ENCODE results near the gene TRIM63. TPM values are rescaled to one million over a fixed set of nuclear protein-coding genes. Genes with fewer than 3 reads are reported as not detected.

The TRIM63 gene
- polyA plus RNA-seq, 3 donors, result 0.09 TPM; not detected in 2

DNA sequence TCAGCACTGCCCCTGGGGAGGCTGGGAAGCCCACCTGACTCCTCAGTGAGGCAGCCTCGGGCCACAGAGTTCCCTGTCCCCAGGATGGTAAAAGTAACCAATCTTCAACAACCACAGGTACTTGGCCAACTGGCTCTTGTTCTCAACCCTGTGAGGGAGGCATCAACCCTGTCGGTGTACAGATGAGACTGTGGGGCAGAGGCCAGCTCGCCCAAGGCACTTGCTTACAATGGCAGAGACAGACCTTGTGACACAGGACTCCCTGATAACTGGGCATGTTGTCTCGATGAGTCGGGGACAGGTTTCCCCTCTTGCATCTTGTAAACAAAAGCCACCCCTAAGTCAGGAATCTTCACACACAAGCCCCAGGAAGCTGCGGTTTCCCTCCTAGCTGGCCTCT, 29.5 kb downstream of the TRIM63 start:
- H2AFZ ChIP-seq (ENCODE audit: insufficient read depth, low read depth, low read length, poor library complexity, severe bottlenecking), result no peak overlapping the region
- H3K27ac ChIP-seq (ENCODE audit: low read depth in 1 of 2, low read length in 2 of 2), result no peak overlapping the region
- H3K4me1 Mint-ChIP-seq, result peaks cover 15% of the 10 kb centered on the region
- no peak overlapping the region for H3K4me3 ChIP-seq (replicated peaks in 1 of 3; ENCODE audit: low read depth in 2 of 3, low read length in 3 of 3)
- WGBS (ENCODE audit: insufficient coverage), result 84% methylated on average over 5 of the region's 6 CpGs
- no peak for DNase-seq
- no peaks in the 10 kb centered on the region for H3K36me3 Mint-ChIP-seq
- H3K27me3 Mint-ChIP-seq (ENCODE audit: low read depth in 3 of 3), result peaks cover 23 to 36% (median 26%) of the 10 kb centered on the region in 3 donors
- H3K27me3 ChIP-seq (ENCODE audit: control insufficient read depth in 2 of 2, insufficient read depth in 2 of 2, low read length in 2 of 2), result peaks cover 0 to 32% of the 10 kb centered on the region in 2 donors
- no peaks in the 10 kb centered on the region for H4K20me1 ChIP-seq (ENCODE audit: insufficient read depth, low read length)
- H3K36me3 ChIP-seq (replicated peaks in 1 of 2; ENCODE audit: control insufficient read depth in 1 of 2, insufficient read depth in 2 of 2, low read length in 2 of 2), result no peaks in the 10 kb centered on the region
- intact Hi-C loops (cut with micrococcal nuclease), result loop anchor here (5.0 to 10.0 kb wide), 2 partner anchors 107 to 379 kb away; no protein-coding TSS in a partner anchor
- H3K4me3 Mint-ChIP-seq, result no peak overlapping the region
- peaks cover 0 to 5% (median 0%) of the 10 kb centered on the region in 7 donors for H3K9me3 Mint-ChIP-seq
- peaks cover 11 to 21% of the 10 kb centered on the region in 2 donors for H3K4me1 ChIP-seq (ENCODE audit: control insufficient read depth in 1 of 2, insufficient read depth in 2 of 2, low read length in 2 of 2)
- no peak overlapping the region for H3K27ac Mint-ChIP-seq
- no peak overlapping the region for H3K4me2 ChIP-seq (replicated peaks; ENCODE audit: extremely low read depth, low read length, poor library complexity, severe bottlenecking)
- TF ChIP-seq, protein P1, sequence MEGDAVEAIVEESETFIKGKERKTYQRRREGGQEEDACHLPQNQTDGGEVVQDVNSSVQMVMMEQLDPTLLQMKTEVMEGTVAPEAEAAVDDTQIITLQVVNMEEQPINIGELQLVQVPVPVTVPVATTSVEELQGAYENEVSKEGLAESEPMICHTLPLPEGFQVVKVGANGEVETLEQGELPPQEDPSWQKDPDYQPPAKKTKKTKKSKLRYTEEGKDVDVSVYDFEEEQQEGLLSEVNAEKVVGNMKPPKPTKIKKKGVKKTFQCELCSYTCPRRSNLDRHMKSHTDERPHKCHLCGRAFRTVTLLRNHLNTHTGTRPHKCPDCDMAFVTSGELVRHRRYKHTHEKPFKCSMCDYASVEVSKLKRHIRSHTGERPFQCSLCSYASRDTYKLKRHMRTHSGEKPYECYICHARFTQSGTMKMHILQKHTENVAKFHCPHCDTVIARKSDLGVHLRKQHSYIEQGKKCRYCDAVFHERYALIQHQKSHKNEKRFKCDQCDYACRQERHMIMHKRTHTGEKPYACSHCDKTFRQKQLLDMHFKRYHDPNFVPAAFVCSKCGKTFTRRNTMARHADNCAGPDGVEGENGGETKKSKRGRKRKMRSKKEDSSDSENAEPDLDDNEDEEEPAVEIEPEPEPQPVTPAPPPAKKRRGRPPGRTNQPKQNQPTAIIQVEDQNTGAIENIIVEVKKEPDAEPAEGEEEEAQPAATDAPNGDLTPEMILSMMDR (IDR thresholded peaks at IDR 0.05), result no peak
- no peak overlapping the region for H3K9ac ChIP-seq (ENCODE audit: insufficient read depth, low read length, poor library complexity, severe bottlenecking)
- H3K79me2 ChIP-seq (ENCODE audit: insufficient read depth, low read length), result no peaks in the 10 kb centered on the region
- no peaks in the 10 kb centered on the region for H3K9me3 ChIP-seq (replicated peaks in 1 of 2; ENCODE audit: control insufficient read depth in 1 of 2, insufficient read depth in 1 of 2, low read length in 2 of 2)

DNA sequence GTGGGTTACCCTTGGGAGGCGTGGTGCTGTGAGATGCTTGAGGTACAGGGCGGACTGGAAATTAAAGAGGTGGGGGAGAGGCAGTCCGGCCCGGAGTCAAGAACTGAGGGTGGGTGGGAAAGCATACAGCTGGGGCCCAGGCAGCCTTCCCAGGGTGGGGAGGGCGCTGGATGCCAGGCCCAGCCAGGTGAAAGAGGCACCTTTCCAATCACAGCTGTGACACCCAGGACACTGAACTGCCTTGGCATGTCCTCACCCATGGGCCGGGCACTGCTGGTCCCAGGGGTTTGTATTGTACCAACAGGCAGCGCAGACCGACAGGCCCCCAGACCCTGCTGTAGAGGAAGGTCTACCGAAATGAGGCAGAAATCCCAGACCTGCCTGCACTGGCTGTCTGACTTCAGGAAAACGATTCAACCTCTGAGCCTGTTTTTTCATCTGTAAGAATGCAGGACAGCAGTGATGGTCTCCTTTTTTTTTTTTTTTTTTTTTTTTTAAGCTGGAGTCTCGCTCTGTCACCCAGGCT, 30.6 kb downstream of the TRIM63 start:
- Histone ChIP-seq H3K27me3 (ENCODE audit: control insufficient read depth in 2 of 2, insufficient read depth in 2 of 2, low read length in 2 of 2) (peaks cover 0 to 25% of the 10 kb centered on the region in 2 donors), H2AFZ (ENCODE audit: insufficient read depth, low read depth, low read length, poor library complexity, severe bottlenecking) (no peak overlapping the region), H4K20me1 (ENCODE audit: insufficient read depth, low read length) (no peaks in the 10 kb centered on the region), H3K79me2 (ENCODE audit: insufficient read depth, low read length) (no peaks in the 10 kb centered on the region), H3K4me1 (ENCODE audit: control insufficient read depth in 1 of 2, insufficient read depth in 2 of 2, low read length in 2 of 2) (peaks cover 11 to 21% of the 10 kb centered on the region in 2 donors), H3K36me3 (replicated peaks in 1 of 2; ENCODE audit: control insufficient read depth in 1 of 2, insufficient read depth in 2 of 2, low read length in 2 of 2) (no peaks in the 10 kb centered on the region), H3K4me2 (replicated peaks; ENCODE audit: extremely low read depth, low read length, poor library complexity, severe bottlenecking) (no peak overlapping the region), H3K9me3 (replicated peaks in 1 of 2; ENCODE audit: control insufficient read depth in 1 of 2, insufficient read depth in 1 of 2, low read length in 2 of 2) (no peaks in the 10 kb centered on the region), H3K27ac (ENCODE audit: low read depth in 1 of 2, low read length in 2 of 2) (no peak overlapping the region), H3K9ac (ENCODE audit: insufficient read depth, low read length, poor library complexity, severe bottlenecking) (no peak overlapping the region), H3K4me3 (replicated peaks in 1 of 3; ENCODE audit: low read depth in 2 of 3, low read length in 3 of 3) (no peak overlapping the region)
- H3K36me3 Mint-ChIP-seq, result no peaks in the 10 kb centered on the region
- no peak for DNase-seq
- peaks cover 0 to 5% (median 0%) of the 10 kb centered on the region in 7 donors for H3K9me3 Mint-ChIP-seq
- peaks cover 26 to 37% (median 26%) of the 10 kb centered on the region in 3 donors for H3K27me3 Mint-ChIP-seq (ENCODE audit: low read depth in 3 of 3)
- intact Hi-C loops (cut with micrococcal nuclease), result loop anchor here (5.0 to 10.0 kb wide), 2 partner anchors 108 to 380 kb away; no protein-coding TSS in a partner anchor
- H3K4me3 Mint-ChIP-seq, result no peak overlapping the region
- WGBS (ENCODE audit: insufficient coverage), result 97% methylated on average over 5 of the region's 11 CpGs
- TF ChIP-seq, protein P1 (IDR thresholded peaks at IDR 0.05), result no peak
- no peak overlapping the region for H3K27ac Mint-ChIP-seq
- H3K4me1 Mint-ChIP-seq, result peaks cover 15% of the 10 kb centered on the region
